Panc1 (cell line): ENCODE data around the gene GOLGA8J. TPM values are rescaled to one million over a fixed set of nuclear protein-coding genes. Genes with fewer than 3 reads are reported as not detected.

ENCODE experiments used
- ATAC-seq: fragments of 200-7000 bp; cut with Tn5 transposase; 2 replicates; pipeline ENCODE4 v1.9.1; 2020; ENCODE audit warnings: mild to moderate bottlenecking, moderate library complexity
- BruUV-seq: library from RNA; stranded (reverse); fragments of 400-500 nt; replicated peaks from 2 replicates; lab custom pipeline; 2021; lab: Mats Ljungman, UMichigan
- CTCF ChIA-PET: fragments of 300-600 bp; sonication (Branson Sonifier 250); formaldehyde crosslinking; loops from one replicate; lab custom pipeline; 2022; ENCODE audit warnings: antibody characterized with exemption; lab: Charles Lee
- POLR2A ChIA-PET: fragments of 300-600 bp; sonication (Branson Sonifier 250); formaldehyde crosslinking; loops from one replicate; lab custom pipeline; 2022; ENCODE audit warnings: antibody characterized with exemption; lab: Charles Lee
- DNase-seq: peaks from one replicate; pipeline ENCODE4 v3.0.0-alpha.2; 2010; ENCODE audit warnings: low read depth, low spot score
- H3K27ac ChIP-seq: 2 replicates; pipeline ENCODE4 v1.5.1; 2011; ENCODE audit warnings: mild to moderate bottlenecking, low read length, inconsistent platforms
- H3K27me3 ChIP-seq: fragments of 200-500 bp; sonication (Bioruptor generic); 2 replicates; pipeline ENCODE4 v1.6.0; 2014; ENCODE audit warnings: low read length, inconsistent platforms; ENCODE audit not compliant: control insufficient read depth, insufficient read depth
- H3K36me3 ChIP-seq: fragments of 200-500 bp; sonication (Bioruptor generic); 2 replicates; pipeline ENCODE4 v1.5.1; 2014; ENCODE audit warnings: inconsistent platforms, mild to moderate bottlenecking, low read length, moderate library complexity; ENCODE audit not compliant: control insufficient read depth, insufficient read depth
- H3K4me1 ChIP-seq: 2 replicates; pipeline ENCODE4 v1.5.1; 2011; ENCODE audit warnings: inconsistent platforms, mild to moderate bottlenecking, low read length, moderate library complexity; ENCODE audit not compliant: control insufficient read depth, insufficient read depth
- H3K4me3 ChIP-seq, 2 experiments: 2 replicates each; pipeline ENCODE4 v1.5.1; 2011 to 2012; ENCODE audit warnings: low read depth in 2 of 2, low read length in 2 of 2, mild to moderate bottlenecking in 2 of 2, inconsistent platforms in 1 of 2, moderate library complexity in 1 of 2
- H3K9me3 ChIP-seq: fragments of 200-500 bp; sonication (Bioruptor generic); 2 replicates; pipeline ENCODE4 v1.5.1; 2014; ENCODE audit warnings: low read depth, mild to moderate bottlenecking, inconsistent platforms, low read length, moderate library complexity; ENCODE audit not compliant: control insufficient read depth, insufficient read depth
- POLR2AphosphoS5 ChIP-seq: IDR thresholded peaks from 2 replicates; pipeline ENCODE4 v1.6.1; 2012; ENCODE audit warnings: mild to moderate bottlenecking, low read depth, low read length, moderate library complexity
- SIN3A ChIP-seq: IDR thresholded peaks from 2 replicates; pipeline ENCODE4 v1.6.1; 2012; ENCODE audit warnings: low read depth, mild to moderate bottlenecking, low read length, moderate library complexity, borderline replicate concordance; ENCODE audit not compliant: insufficient read depth
- TCF7L2 ChIP-seq: IDR thresholded peaks from 2 replicates; pipeline ENCODE4 v1.6.1; 2011; ENCODE audit warnings: mild to moderate bottlenecking, low read depth, low read length, inconsistent platforms
- in situ Hi-C: cut with HindIII; loops from 2 replicates; pipeline ENCODE4 v1.10.0; 2016; ENCODE audit warnings: low sequenced_read_pairs, low pct_unique_long_range_greater_than_20kb
- intact Hi-C: fragments of 100-400 bp; cut with micrococcal nuclease; formaldehyde crosslinking; loops from one replicate; pipeline ENCODE4 v1.10.0; 2022; ENCODE audit not compliant: unreplicated experiment
- total RNA-seq: library from RNA; stranded (reverse); gene quantifications from one replicate; pipeline ENCODE4 v1.2.1, GENCODE V29; 2021; ENCODE audit not compliant: unreplicated experiment
- TF ChIP-seq, protein P1 (sequence below): fragments of 450-650 bp; IDR thresholded peaks from 2 replicates; pipeline ENCODE4 v1.5.1; 2017; ENCODE audit warnings: mild to moderate bottlenecking
- TF ChIP-seq, protein P2 (sequence below), 2 experiments: IDR thresholded peaks; 2 replicates each; pipeline ENCODE4 v1.6.1; 2011 to 2012; ENCODE audit warnings: low read depth in 2 of 2, control low read depth in 1 of 2, low read length in 1 of 2, mild to moderate bottlenecking in 1 of 2, moderate library complexity in 1 of 2; ENCODE audit not compliant: insufficient read depth in 1 of 2

GOLGA8J gene
- total RNA-seq, 1 experiment from 2014 or later: 0.44 TPM

GRCh38 chr15:30056166-30056565, 26.6 kb upstream of the GOLGA8J start:
- H3K4me3 ChIP-seq: no peak overlapping the region
- H3K36me3 ChIP-seq: no peaks in the 10 kb centered on the region
- in situ Hi-C loops (no loop called here), intact Hi-C loops (no loop called here)
- H3K27ac ChIP-seq: no peak overlapping the region
- DNase-seq (no peak), ATAC-seq (no peak)
- no peaks in the 10 kb centered on the region for H3K27me3 ChIP-seq
- TF ChIP-seq SIN3A (no peak), POLR2AphosphoS5 (no peak)
- TF ChIP-seq, protein P1, sequence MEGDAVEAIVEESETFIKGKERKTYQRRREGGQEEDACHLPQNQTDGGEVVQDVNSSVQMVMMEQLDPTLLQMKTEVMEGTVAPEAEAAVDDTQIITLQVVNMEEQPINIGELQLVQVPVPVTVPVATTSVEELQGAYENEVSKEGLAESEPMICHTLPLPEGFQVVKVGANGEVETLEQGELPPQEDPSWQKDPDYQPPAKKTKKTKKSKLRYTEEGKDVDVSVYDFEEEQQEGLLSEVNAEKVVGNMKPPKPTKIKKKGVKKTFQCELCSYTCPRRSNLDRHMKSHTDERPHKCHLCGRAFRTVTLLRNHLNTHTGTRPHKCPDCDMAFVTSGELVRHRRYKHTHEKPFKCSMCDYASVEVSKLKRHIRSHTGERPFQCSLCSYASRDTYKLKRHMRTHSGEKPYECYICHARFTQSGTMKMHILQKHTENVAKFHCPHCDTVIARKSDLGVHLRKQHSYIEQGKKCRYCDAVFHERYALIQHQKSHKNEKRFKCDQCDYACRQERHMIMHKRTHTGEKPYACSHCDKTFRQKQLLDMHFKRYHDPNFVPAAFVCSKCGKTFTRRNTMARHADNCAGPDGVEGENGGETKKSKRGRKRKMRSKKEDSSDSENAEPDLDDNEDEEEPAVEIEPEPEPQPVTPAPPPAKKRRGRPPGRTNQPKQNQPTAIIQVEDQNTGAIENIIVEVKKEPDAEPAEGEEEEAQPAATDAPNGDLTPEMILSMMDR: no peak
- H3K9me3 ChIP-seq: no peaks in the 10 kb centered on the region
- ChIA-PET POLR2A (no interaction called here), CTCF (no interaction called here)
- H3K4me1 ChIP-seq: no peaks in the 10 kb centered on the region
- no TSS peak for BruUV-seq

DNA sequence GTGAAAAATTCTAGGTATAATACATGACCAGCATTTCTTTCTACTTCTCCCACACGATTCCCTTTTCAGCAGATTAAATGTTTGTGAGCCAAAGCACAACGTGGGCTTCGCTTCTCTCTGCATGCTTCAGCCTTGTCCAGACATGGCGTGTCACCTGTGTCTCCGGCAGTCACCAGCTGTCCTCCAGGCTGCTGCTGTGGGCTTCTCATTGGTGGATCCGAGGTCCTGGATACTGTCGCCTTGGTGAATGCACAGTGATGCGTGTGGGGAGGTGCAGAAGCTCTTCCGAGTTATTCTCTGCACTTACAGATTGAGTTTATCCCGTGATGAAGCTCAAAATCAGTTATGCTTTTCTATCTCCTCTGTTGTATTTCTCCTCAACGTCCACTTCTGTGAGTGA, 23.0 kb upstream of the GOLGA8J start:
- TF ChIP-seq, protein P2, sequence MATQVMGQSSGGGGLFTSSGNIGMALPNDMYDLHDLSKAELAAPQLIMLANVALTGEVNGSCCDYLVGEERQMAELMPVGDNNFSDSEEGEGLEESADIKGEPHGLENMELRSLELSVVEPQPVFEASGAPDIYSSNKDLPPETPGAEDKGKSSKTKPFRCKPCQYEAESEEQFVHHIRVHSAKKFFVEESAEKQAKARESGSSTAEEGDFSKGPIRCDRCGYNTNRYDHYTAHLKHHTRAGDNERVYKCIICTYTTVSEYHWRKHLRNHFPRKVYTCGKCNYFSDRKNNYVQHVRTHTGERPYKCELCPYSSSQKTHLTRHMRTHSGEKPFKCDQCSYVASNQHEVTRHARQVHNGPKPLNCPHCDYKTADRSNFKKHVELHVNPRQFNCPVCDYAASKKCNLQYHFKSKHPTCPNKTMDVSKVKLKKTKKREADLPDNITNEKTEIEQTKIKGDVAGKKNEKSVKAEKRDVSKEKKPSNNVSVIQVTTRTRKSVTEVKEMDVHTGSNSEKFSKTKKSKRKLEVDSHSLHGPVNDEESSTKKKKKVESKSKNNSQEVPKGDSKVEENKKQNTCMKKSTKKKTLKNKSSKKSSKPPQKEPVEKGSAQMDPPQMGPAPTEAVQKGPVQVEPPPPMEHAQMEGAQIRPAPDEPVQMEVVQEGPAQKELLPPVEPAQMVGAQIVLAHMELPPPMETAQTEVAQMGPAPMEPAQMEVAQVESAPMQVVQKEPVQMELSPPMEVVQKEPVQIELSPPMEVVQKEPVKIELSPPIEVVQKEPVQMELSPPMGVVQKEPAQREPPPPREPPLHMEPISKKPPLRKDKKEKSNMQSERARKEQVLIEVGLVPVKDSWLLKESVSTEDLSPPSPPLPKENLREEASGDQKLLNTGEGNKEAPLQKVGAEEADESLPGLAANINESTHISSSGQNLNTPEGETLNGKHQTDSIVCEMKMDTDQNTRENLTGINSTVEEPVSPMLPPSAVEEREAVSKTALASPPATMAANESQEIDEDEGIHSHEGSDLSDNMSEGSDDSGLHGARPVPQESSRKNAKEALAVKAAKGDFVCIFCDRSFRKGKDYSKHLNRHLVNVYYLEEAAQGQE (IDR thresholded peaks at IDR 0.05; ENCODE audit: insufficient read depth in 1 of 2, low read depth in 2 of 2, low read length in 1 of 2): no peak
- Histone ChIP-seq H3K27me3 (no peaks in the 10 kb centered on the region), H3K9me3 (no peaks in the 10 kb centered on the region), H3K4me3 (no peak overlapping the region), H3K4me1 (no peaks in the 10 kb centered on the region), H3K36me3 (no peaks in the 10 kb centered on the region), H3K27ac (no peak overlapping the region)
- BruUV-seq: no TSS peak
- DNase-seq (no peak), ATAC-seq (no peak)
- POLR2A ChIA-PET: no interaction called here
- in situ Hi-C loops: no loop called here
- intact Hi-C loops: no loop called here
- CTCF ChIA-PET: no interaction called here

DNA sequence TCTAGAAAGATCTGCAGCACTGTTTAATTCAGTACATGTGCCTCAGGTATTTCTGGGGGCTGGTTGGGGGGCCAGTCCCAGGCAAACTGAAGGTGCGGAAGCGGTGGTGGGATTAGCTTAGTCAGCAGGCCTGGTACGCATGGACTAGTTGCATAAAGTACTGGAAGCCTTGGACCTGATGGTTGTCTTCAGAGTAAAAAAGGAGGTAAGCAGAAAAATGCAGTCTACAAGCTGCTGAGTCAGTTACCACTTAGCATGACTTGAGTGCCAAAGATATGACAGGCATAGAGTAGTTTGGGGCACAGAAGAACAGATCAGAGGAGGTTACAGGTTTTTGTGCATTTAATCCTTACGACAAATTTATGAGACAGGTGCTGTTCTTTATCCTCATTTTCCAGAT, 19.9 kb upstream of the GOLGA8J start:
- Histone ChIP-seq H3K9me3 (no peaks in the 10 kb centered on the region), H3K27ac (no peak overlapping the region), H3K27me3 (no peaks in the 10 kb centered on the region), H3K4me3 (no peak overlapping the region), H3K4me1 (no peaks in the 10 kb centered on the region), H3K36me3 (no peaks in the 10 kb centered on the region)
- intact Hi-C loops: no loop called here
- in situ Hi-C loops: no loop called here
- ChIA-PET POLR2A (interaction anchor here (1.0 kb wide), 1 partner anchor 10 kb away, joined by 3 read pairs; no protein-coding TSS in a partner anchor), CTCF (no interaction called here)
- ATAC-seq: no peak
- DNase-seq: no peak
- TF ChIP-seq POLR2AphosphoS5 (no peak), SIN3A (no peak), TCF7L2 (no peak)
- TF ChIP-seq, protein P1: no peak
- TF ChIP-seq, protein P2 (IDR thresholded peaks at IDR 0.05; ENCODE audit: insufficient read depth in 1 of 2, low read depth in 2 of 2, low read length in 1 of 2): no peak
- BruUV-seq: no TSS peak
